ENCODE data around the gene PI4K2A. TPM values are rescaled to one million over a fixed set of nuclear protein-coding genes. Genes with fewer than 3 reads are reported as not detected.

Gene PI4K2A
- total RNA-seq, 6 experiments from 2014 or later = 6.2 to 18.1 (median 11.4) TPM

DNA sequence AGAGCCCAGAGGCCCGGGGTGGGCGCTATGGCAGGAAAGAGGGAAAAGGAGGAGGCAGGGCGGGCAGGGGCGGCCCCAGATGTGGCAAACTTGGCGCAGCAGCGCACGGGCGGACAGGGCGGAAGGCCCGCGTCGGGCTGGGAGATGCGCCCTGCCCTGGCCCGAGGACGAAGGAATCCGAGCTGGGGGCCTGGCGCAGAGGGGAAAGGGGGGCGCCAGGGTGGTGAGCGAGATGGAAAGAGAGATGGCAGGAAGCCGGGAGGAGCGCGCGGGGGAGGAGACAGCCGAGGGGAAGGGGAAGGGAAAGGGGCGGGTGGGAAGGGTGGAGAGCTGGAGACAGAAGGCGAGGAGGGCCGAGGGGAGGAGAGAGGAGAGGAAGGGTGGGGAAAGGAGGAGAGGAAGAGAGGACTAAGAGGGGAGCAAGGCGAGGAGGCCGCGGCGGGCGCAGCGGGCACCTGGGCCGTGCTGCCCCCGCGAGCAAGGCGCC, 72.9 kb downstream of the PI4K2A start, which contains the start of gene MARVELD1:
Gene MARVELD1 (plus strand): TSS at position 392 of the 487 bp plus-strand sequence. CDS start 147 bp downstream, outside the sequence.
- Histone ChIP-seq H3K9me3 (no peaks in the 10 kb centered on the region), H3K36me3 (no peaks in the 10 kb centered on the region), H3K27me3 (no peaks in the 10 kb centered on the region), H3K4me3 (peak within 1 kb of the TSS; percentile 49 to 54 (median 51)), H3K4me1 (peaks cover 0 to 7% (median 0%) of the 10 kb centered on the region in 4 donors), H3K27ac (peak within 1 kb of the TSS; percentile 42 to 76 (median 73))
- WGBS (ENCODE audit: insufficient coverage, low coverage, low lambda C conversion rate, missing lambda C conversion rate) = 12% methylated on average over 32 of the region's 37 CpGs
- DNase-seq (peak in 2 of 3 donors; percentile 50 to 61), ATAC-seq (peak in 1 of 4 donors; percentile 4)
- intact Hi-C loops (cut with DNase I) = no loop called here
- TF ChIP-seq, protein P1, sequence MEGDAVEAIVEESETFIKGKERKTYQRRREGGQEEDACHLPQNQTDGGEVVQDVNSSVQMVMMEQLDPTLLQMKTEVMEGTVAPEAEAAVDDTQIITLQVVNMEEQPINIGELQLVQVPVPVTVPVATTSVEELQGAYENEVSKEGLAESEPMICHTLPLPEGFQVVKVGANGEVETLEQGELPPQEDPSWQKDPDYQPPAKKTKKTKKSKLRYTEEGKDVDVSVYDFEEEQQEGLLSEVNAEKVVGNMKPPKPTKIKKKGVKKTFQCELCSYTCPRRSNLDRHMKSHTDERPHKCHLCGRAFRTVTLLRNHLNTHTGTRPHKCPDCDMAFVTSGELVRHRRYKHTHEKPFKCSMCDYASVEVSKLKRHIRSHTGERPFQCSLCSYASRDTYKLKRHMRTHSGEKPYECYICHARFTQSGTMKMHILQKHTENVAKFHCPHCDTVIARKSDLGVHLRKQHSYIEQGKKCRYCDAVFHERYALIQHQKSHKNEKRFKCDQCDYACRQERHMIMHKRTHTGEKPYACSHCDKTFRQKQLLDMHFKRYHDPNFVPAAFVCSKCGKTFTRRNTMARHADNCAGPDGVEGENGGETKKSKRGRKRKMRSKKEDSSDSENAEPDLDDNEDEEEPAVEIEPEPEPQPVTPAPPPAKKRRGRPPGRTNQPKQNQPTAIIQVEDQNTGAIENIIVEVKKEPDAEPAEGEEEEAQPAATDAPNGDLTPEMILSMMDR (IDR thresholded peaks at IDR 0.05) = no peak
- TF ChIP-seq POLR2A (IDR thresholded peaks at IDR 0.05) = no peak

- intact Hi-C loops (cut with DNase I) = no loop called here
- Histone ChIP-seq H3K4me3 (peak overlapping the region; percentile 49 to 54 (median 51)), H3K4me1 (peaks cover 0 to 12% (median under 1%) of the 10 kb centered on the region in 4 donors), H3K27me3 (no peaks in the 10 kb centered on the region), H3K9me3 (no peaks in the 10 kb centered on the region), H3K27ac (peak overlapping the region; percentile 42 to 76 (median 73)), H3K36me3 (no peaks in the 10 kb centered on the region)
- TF ChIP-seq, protein P1 (IDR thresholded peaks at IDR 0.05) = peak; percentile 14 to 42 (median 24)
- peak; percentile 50 for TF ChIP-seq POLR2A (IDR thresholded peaks at IDR 0.05)
- no CpG with 5 or more reads among the region's 69 CpGs for WGBS (ENCODE audit: insufficient coverage, low coverage, low lambda C conversion rate, missing lambda C conversion rate)
- peak; percentile 67 to 79 (median 74) for ATAC-seq
- peak; percentile 79 to 81 (median 80) for DNase-seq
Measured at GRCh38 chr10:97713826-97714400, 73.4 kb downstream of the PI4K2A start.

DNA sequence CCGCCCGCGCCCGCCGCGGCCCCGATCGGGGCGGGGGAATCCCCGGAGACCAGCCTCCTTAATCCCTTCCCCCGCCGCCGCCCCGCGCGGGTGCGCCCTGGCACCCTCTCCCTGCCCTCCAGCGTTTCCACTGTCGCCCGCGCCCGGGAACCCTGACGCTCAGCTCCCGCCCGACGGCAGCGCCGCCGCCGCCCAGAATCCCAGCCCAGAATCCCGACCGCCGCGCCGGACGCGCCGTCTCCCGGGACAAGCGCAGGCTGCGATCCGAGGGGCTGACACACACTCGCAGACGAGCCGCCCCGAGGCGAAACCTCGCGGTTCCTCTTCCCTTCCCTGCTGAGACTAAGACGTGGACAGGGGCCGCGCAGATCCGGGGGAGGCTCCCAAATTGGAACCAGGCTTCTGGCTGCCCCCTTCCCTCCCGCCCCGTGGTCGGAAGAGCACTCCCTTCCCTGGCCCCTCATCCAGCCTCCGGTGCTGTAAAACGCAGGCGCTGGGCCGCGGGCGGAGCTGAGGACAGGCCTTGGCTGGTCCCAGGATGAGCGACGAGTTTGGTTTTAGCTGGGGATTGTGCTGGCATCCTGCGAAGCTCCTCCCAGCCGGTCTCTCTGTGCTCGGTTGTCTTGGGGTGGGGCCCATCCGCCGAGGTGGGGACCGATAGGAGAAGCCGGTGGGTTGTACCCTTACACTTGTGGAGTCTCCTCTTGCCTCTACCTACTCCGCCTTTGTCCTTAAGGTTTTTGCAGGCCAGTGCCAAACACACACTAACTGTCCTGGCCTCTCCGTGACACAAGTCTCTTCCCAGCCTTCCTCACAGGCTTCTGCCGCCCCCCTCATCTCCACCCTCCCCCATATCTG, 74.2 kb downstream of the PI4K2A start:
- Histone ChIP-seq H3K36me3 (no peaks in the 10 kb centered on the region), H3K27me3 (no peaks in the 10 kb centered on the region), H3K4me3 (peak overlapping the region; percentile 49 to 54 (median 51)), H3K4me1 (peaks cover 0 to 15% (median 2%) of the 10 kb centered on the region in 4 donors), H3K9me3 (no peaks in the 10 kb centered on the region), H3K27ac (peak overlapping the region; percentile 42 to 76 (median 73))
- intact Hi-C loops (cut with DNase I) = no loop called here
- WGBS (ENCODE audit: insufficient coverage, low coverage, low lambda C conversion rate, missing lambda C conversion rate) = 22% methylated on average over 15 of the region's 74 CpGs
- TF ChIP-seq, protein P1 (IDR thresholded peaks at IDR 0.05) = peak in 1 of 4 donors; percentile 3
- no peak for TF ChIP-seq POLR2A (IDR thresholded peaks at IDR 0.05)
- ATAC-seq (peak; percentile 1 to 26 (median 16)), DNase-seq (peak; percentile 51 to 67 (median 55))

DNA sequence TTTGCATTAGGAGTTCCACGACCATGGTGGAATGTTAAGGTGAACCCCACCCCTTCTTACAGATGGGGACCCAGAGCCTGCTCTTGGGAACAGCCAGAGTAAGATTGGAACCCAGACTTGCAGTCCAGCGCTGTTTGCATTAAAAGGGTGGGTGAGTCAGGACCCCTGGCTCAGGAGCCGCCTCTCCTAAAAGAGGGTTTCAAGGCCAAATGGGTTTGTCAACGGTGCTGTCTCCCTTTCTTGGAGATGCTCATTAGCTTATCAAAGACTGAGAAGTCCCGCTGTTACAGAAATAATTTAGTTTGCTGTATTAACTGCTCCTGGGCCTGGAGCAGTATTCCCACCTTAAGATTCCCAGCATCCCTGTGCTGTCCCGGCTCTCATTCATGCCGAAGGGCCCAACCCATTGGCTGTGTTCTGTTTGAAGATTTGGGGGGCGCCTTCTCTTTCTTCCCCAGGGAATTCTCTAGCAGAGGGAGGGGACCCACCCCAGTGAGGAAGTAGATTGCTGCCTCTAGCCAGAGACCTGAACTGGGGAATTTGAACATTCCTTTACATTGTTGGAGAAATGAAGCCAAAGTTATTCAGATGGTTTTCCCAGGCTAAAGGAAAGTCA, 74.9 kb downstream of the PI4K2A start:
- H3K4me1 ChIP-seq = peaks cover 0 to 15% (median 2%) of the 10 kb centered on the region in 4 donors

More for the DNA sequence above, 74.9 kb downstream of the PI4K2A start:
- Histone ChIP-seq H3K36me3 (no peaks in the 10 kb centered on the region), H3K27ac (peak overlapping the region in 1 of 3 donors; percentile 42), H3K4me3 (peak overlapping the region in 1 of 3 donors; percentile 54), H3K9me3 (no peaks in the 10 kb centered on the region), H3K27me3 (no peaks in the 10 kb centered on the region)
- intact Hi-C loops (cut with DNase I) = no loop called here
- TF ChIP-seq, protein P1 (IDR thresholded peaks at IDR 0.05) = no peak
- TF ChIP-seq POLR2A (IDR thresholded peaks at IDR 0.05) = no peak
- 79% methylated on average over 5 of the region's 8 CpGs for WGBS (ENCODE audit: insufficient coverage, low coverage, low lambda C conversion rate, missing lambda C conversion rate)
- DNase-seq (peak in 1 of 3 donors; percentile 22), ATAC-seq (no peak)

All from right lobe of liver (tissue), 6 donors.